WTC11 (cell line): ENCODE measurements around the gene ZFHX2. TPM values are rescaled to one million over a fixed set of nuclear protein-coding genes. Genes with fewer than 3 reads are reported as not detected.

Source experiments
- ATAC-seq: fragments of 200-7000 bp; cut with Tn5 transposase; 2 replicates; pipeline ENCODE4 v1.10.0; 2021; ENCODE audit warnings: mild to moderate bottlenecking, moderate library complexity
- CTCF ChIA-PET: fragments of 300-600 bp; sonication (Branson Sonifier 250); formaldehyde crosslinking; loops from one replicate; lab custom pipeline; 2021; ENCODE audit warnings: antibody characterized with exemption; lab: Charles Lee
- POLR2A ChIA-PET: fragments of 350-600 bp; sonication (Branson Sonifier 250); formaldehyde crosslinking; loops from one replicate; lab custom pipeline; 2021; ENCODE audit warnings: antibody characterized with exemption; lab: Charles Lee
- DNase-seq: peaks from one replicate; pipeline ENCODE4 v3.0.0; 2021; ENCODE audit warnings: low spot score
- H3K27ac Mint-ChIP-seq: 2 replicates; pipeline ENCODE4 v1.8.0; 2021; ENCODE audit warnings: mixed read lengths
- H3K27me3 Mint-ChIP-seq: 2 replicates; pipeline ENCODE4 v1.8.0; 2021; ENCODE audit warnings: low read depth, mild to moderate bottlenecking, moderate library complexity, mixed read lengths
- H3K36me3 Mint-ChIP-seq: 2 replicates; pipeline ENCODE4 v1.8.0; 2021; ENCODE audit warnings: mixed read lengths
- H3K4me1 Mint-ChIP-seq: 2 replicates; pipeline ENCODE4 v1.8.0; 2022; ENCODE audit warnings: mixed read lengths
- H3K4me3 Mint-ChIP-seq: 2 replicates; pipeline ENCODE4 v1.8.0; 2021; ENCODE audit warnings: mild to moderate bottlenecking, moderate library complexity, mixed read lengths
- H3K9me3 Mint-ChIP-seq: 2 replicates; pipeline ENCODE4 v1.8.0; 2021; ENCODE audit warnings: mixed read lengths
- ELF4 ChIP-seq: sonication (generic); formaldehyde crosslinking; IDR thresholded peaks from 2 replicates; pipeline ENCODE4 v1.8.1; 2022; ENCODE audit warnings: low read depth, mild to moderate bottlenecking, moderate library complexity, missing genetic modification reagents
- FOXK1 ChIP-seq: sonication (generic); formaldehyde crosslinking; IDR thresholded peaks from 2 replicates; pipeline ENCODE4 v1.8.0; 2022; ENCODE audit warnings: mild to moderate bottlenecking, moderate library complexity, missing genetic modification reagents
- FOXP1 ChIP-seq: sonication (generic); formaldehyde crosslinking; IDR thresholded peaks from 2 replicates; pipeline ENCODE4 v1.8.0; 2022; ENCODE audit warnings: missing genetic modification reagents, mild to moderate bottlenecking, moderate library complexity, borderline replicate concordance
- GABPB1 ChIP-seq: sonication (generic); formaldehyde crosslinking; IDR thresholded peaks from 2 replicates; pipeline ENCODE4 v1.8.1; 2023; ENCODE audit warnings: mild to moderate bottlenecking, missing genetic modification reagents
- MLX ChIP-seq: sonication (generic); formaldehyde crosslinking; IDR thresholded peaks from 2 replicates; pipeline ENCODE4 v1.8.1; 2023; ENCODE audit warnings: mild to moderate bottlenecking, missing genetic modification reagents, moderate library complexity
- PRDM15 ChIP-seq: sonication (generic); formaldehyde crosslinking; IDR thresholded peaks from 2 replicates; pipeline ENCODE4 v1.8.0; 2022; ENCODE audit warnings: missing genetic modification reagents
- SMAD3 ChIP-seq: sonication (generic); formaldehyde crosslinking; IDR thresholded peaks from 2 replicates; pipeline ENCODE4 v1.8.0; 2022; ENCODE audit warnings: missing genetic modification reagents, mild to moderate bottlenecking, borderline replicate concordance
- SOX15 ChIP-seq: fragments of 250-450 bp; sonication (Bioruptor Pico); IDR thresholded peaks from 2 replicates; pipeline ENCODE4 v1.9.0; 2021; ENCODE audit warnings: mild to moderate bottlenecking
- TCF7 ChIP-seq: sonication (generic); formaldehyde crosslinking; IDR thresholded peaks from 2 replicates; pipeline ENCODE4 v1.8.0; 2022; ENCODE audit warnings: mild to moderate bottlenecking, low read depth, missing genetic modification reagents, moderate library complexity
- TEAD1 ChIP-seq: sonication (generic); formaldehyde crosslinking; IDR thresholded peaks from 2 replicates; pipeline ENCODE4 v1.8.0; 2022; ENCODE audit warnings: mild to moderate bottlenecking, missing genetic modification reagents
- TEAD4 ChIP-seq: sonication (generic); formaldehyde crosslinking; IDR thresholded peaks from 2 replicates; pipeline ENCODE4 v1.8.0; 2022; ENCODE audit warnings: mild to moderate bottlenecking, missing genetic modification reagents
- ZNF281 ChIP-seq: sonication (generic); formaldehyde crosslinking; IDR thresholded peaks from 2 replicates; pipeline ENCODE4 v1.8.0; 2023; ENCODE audit warnings: mild to moderate bottlenecking, missing genetic modification reagents
- ZNF423 ChIP-seq: fragments of 250-450 bp; sonication (Bioruptor Pico); IDR thresholded peaks from 2 replicates; pipeline ENCODE4 v2.1.2; 2022; ENCODE audit warnings: mild to moderate bottlenecking, moderate library complexity
- total RNA-seq: library from RNA; stranded (reverse); gene quantifications from 3 replicates; pipeline ENCODE4 v1.2.3, GENCODE V29; 2021

ZFHX2 gene
- total RNA-seq, 1 experiment from 2014 or later: 16.4 TPM

GRCh38 chr14:23546450-23547035 lies 5.0 kb downstream of the ZFHX2 start:
- H3K27ac Mint-ChIP-seq: no peak overlapping the region; the same call in none of the 2 replicates
- H3K4me1 Mint-ChIP-seq: peaks cover 9% of the 10 kb centered on the region
- H3K36me3 Mint-ChIP-seq: peaks cover 12% of the 10 kb centered on the region
- no peaks in the 10 kb centered on the region for H3K9me3 Mint-ChIP-seq
- ATAC-seq: no peak
- H3K4me3 Mint-ChIP-seq: no peak overlapping the region
- ChIA-PET POLR2A (interaction anchor here (0.6 to 7.8 kb wide), 5 partner anchors 9 to 948 kb away, joined by 3 to 100 read pairs (median 5); partner anchors contain the start of genes ABHD4 and THTPA), CTCF (interaction anchor here (0.9 to 3.1 kb wide), 7 partner anchors 8 to 65 kb away, joined by 3 to 23 read pairs (median 5); no protein-coding TSS in a partner anchor)
- no peak for TF ChIP-seq FOXK1 (CRISPR knock-in tag)
- no peak for TF ChIP-seq GABPB1
- no peak for TF ChIP-seq ZNF281 (CRISPR knock-in tag)
- no peak for TF ChIP-seq PRDM15
- no peak for TF ChIP-seq SOX15
- TF ChIP-seq FOXP1: no peak
- no peak for TF ChIP-seq TCF7 (CRISPR knock-in tag)
- no peak for TF ChIP-seq ELF4 (CRISPR knock-in tag)
- TF ChIP-seq SMAD3 (CRISPR knock-in tag): no peak
- TF ChIP-seq MLX: no peak
- no peak for TF ChIP-seq TEAD1 (CRISPR knock-in tag)
- TF ChIP-seq ZNF423 (CRISPR knock-in tag): no peak
- H3K27me3 Mint-ChIP-seq: no peaks in the 10 kb centered on the region
- DNase-seq: no peak

GRCh38 chr14:23545740-23546365 lies 5.7 kb downstream of the ZFHX2 start:
- Mint-ChIP-seq H3K27ac (no peak overlapping the region; the same call in none of the 2 replicates), H3K27me3 (no peaks in the 10 kb centered on the region), H3K9me3 (no peaks in the 10 kb centered on the region), H3K4me1 (peaks cover 12% of the 10 kb centered on the region), H3K36me3 (peaks cover 12% of the 10 kb centered on the region), H3K4me3 (peak overlapping the region; percentile 57)
- ChIA-PET CTCF (interaction anchor here (0.9 to 3.1 kb wide), 7 partner anchors 9 to 148 kb away, joined by 3 to 23 read pairs (median 5); no protein-coding TSS in a partner anchor), POLR2A (interaction anchor here (0.6 to 7.8 kb wide), 5 partner anchors 8 to 948 kb away, joined by 3 to 100 read pairs (median 5); partner anchors contain the start of genes ABHD4 and THTPA)
- TF ChIP-seq GABPB1: peak; percentile 13; the same call in 1 of the 2 replicates
- TF ChIP-seq TEAD4: no peak
- no peak for ATAC-seq
- DNase-seq: no peak
